Epidermal melanocyte (primary cell): ENCODE results near the gene VEZT.
A peak's percentile ranks its signal among the peaks of the same experiment; 100 is the strongest.
"Not testable (repeated sequence)": the region's sequence is repeated elsewhere in the genome, so short reads cannot be mapped to it uniquely, and the experiment has no call there.

Source experiments
- DNase-seq: peaks from one replicate; pipeline ENCODE4 v3.0.0; 2011; ENCODE audit warnings: low spot score; ENCODE audit not compliant: insufficient read length

Gene VEZT

GRCh38 chr12:95257541-95257940, 39.9 kb downstream of the VEZT start:
- DNase-seq = no peak

- DNase-seq = no peak
Measured at GRCh38 chr12:95258151-95258550, 40.5 kb downstream of the VEZT start.

- DNase-seq = no peak
Measured at GRCh38 chr12:95258803-95259202, 41.2 kb downstream of the VEZT start.

- DNase-seq = no peak
Measured at GRCh38 chr12:95259368-95259767, 41.8 kb downstream of the VEZT start.

- no peak for DNase-seq
Measured at GRCh38 chr12:95261109-95261508, 43.5 kb downstream of the VEZT start.

- DNase-seq = no peak
Measured at GRCh38 chr12:95262808-95263207, 45.2 kb downstream of the VEZT start.

GRCh38 chr12:95265765-95266164, 48.2 kb downstream of the VEZT start:
- DNase-seq = no peak

GRCh38 chr12:95266254-95266653, 48.6 kb downstream of the VEZT start:
- DNase-seq = no peak

GRCh38 chr12:95269892-95270291, 52.3 kb downstream of the VEZT start:
- no peak for DNase-seq

GRCh38 chr12:95271465-95271864, 53.9 kb downstream of the VEZT start:
- no peak for DNase-seq

- peak; percentile 37 for DNase-seq
Measured at GRCh38 chr12:95277139-95277538, 59.5 kb downstream of the VEZT start.

GRCh38 chr12:95279856-95280255, 62.2 kb downstream of the VEZT start:
- DNase-seq = no peak

- DNase-seq = no peak
Measured at GRCh38 chr12:95282266-95282665, 64.7 kb downstream of the VEZT start.

- no peak for DNase-seq
Measured at GRCh38 chr12:95283371-95283770, 65.8 kb downstream of the VEZT start.

GRCh38 chr12:95286713-95287112, 69.1 kb downstream of the VEZT start:
- DNase-seq = no peak

- DNase-seq = no peak
Measured at GRCh38 chr12:95291501-95291900, 73.9 kb downstream of the VEZT start.

- DNase-seq = no peak
Measured at GRCh38 chr12:95298916-95299315, 81.3 kb downstream of the VEZT start.

GRCh38 chr12:95300286-95300685, 82.7 kb downstream of the VEZT start:
- no peak for DNase-seq

- DNase-seq = no peak
Measured at GRCh38 chr12:95303476-95303875, 85.9 kb downstream of the VEZT start.

- DNase-seq = no peak
Measured at GRCh38 chr12:95304673-95305198, 87.1 kb downstream of the VEZT start.

GRCh38 chr12:95312656-95313055, 95.0 kb downstream of the VEZT start:
- no peak for DNase-seq

GRCh38 chr12:95314756-95315155, 97.1 kb downstream of the VEZT start:
- DNase-seq = not testable (repeated sequence)

- no peak for DNase-seq
Measured at GRCh38 chr12:95316798-95317197, 99.2 kb downstream of the VEZT start.

- DNase-seq = no peak
Measured at GRCh38 chr12:95318071-95318545, 100.5 kb downstream of the VEZT start.
